Hematopoietic multipotent progenitor cell treated with erythropoietin and hydrocortisone succinate and interleukin-3 and kit ligand, for 15 days (in vitro differentiated cells): Measurements from ENCODE around the gene ALKBH5.

ENCODE experiments used
- DNase-seq: peaks from one replicate; pipeline ENCODE4 v3.0.0-alpha.2; 2015; ENCODE audit warnings: low spot score

The ALKBH5 gene

DNA sequence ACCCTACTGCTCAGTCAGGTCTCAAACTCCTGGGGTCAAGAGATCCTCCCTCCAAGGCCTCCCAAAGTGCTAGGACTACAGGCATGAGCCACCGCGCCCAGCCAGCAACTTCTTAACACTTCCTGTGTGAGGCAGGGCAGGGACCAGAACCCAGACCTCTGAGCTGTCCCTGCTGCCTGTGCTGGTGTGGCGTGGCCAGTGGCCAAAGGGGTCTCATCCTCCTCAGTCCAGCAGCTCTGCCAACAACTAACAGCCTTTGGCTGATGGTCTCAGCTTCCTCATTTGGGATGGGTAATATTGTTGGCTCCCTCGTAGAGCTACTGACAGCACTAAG lies 40.4 kb downstream of the ALKBH5 start:
- no peak for DNase-seq

GRCh38 chr17:18224387-18225120 lies 40.9 kb downstream of the ALKBH5 start:
- no peak for DNase-seq

- peak; percentile 89 for DNase-seq
Measured at GRCh38 chr17:18225121-18225641, 41.6 kb downstream of the ALKBH5 start, which contains the start of gene LLGL1. Gene LLGL1 (plus strand): TSS chr17:18225635. CDS start chr17:18225683, 48 bp downstream.

DNA sequence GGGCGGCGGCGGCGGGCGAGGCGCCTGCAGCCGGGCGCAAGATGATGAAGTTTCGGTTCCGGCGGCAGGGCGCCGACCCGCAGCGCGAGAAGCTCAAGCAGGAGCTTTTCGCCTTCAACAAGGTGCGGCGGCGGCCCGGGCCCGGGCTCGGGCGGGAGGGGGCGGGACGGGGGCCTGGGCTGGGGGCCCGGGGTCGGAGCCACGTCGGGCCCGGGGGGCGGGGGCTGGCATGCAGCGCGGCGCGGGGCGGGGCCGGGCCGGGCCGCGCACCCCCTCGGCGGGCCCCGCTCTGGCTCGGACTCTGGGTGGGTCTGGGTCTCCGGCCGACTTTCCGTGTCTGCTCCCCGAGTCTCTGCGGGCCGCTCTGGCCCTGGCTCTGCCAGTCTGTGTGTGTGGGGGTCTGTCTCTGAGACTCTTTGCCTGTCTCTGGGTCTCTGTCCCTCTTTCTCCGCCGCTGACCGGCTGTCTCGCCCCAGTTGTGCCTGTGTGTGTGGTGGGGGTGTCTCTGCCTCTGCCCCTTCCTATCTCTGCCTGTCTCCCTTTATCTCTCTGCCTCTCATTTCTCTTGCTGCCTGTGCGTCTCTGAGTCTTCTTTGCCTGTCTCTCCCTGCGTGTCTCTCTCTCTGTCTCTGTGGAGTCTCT lies 42.1 kb downstream of the ALKBH5 start:
- DNase-seq = peak; percentile 14

- no peak for DNase-seq
Measured at GRCh38 chr17:18226284-18226945, 42.8 kb downstream of the ALKBH5 start.

DNA sequence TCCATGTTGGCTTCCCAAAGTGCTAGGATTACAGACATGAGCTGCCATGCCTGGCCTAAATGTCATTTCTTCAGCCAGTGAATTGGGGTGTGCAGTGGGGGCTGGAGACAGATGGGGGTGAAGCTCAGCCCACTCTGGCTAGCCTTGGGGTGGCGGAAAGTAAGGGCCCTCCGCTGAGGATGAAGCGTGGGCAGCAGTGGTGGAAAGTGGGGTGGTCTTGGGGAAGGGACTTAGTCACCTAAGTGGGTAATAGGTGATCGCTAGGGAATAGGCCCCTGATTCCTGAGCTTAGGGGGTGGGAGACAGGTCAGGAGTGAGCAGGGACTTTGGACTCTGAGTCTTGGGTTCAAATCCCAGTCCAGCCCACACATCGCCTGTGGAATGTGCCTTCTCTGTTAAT lies 44.0 kb downstream of the ALKBH5 start:
- DNase-seq = no peak

- DNase-seq = no peak
Measured at GRCh38 chr17:18228176-18228682, 44.6 kb downstream of the ALKBH5 start.

DNA sequence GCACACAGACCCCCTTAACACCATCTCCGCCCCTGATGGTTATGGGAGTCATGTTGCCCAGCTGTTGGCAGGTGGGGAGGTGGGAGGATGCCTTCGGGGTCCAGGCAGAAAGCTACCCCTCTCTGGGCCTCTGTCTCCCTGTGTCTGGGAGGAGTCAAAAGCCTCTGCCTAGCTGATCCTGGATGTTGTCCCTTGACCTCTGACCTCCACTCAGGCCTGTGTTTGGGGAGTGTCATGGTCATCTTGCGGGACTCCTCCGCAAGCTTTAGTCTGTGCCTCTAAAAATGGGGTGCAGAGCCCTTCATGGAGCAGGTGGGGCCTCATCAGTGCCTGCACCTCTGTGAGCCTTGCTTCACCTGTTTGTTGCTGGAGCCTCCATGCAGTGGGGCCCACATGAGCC lies 45.6 kb downstream of the ALKBH5 start:
- no peak for DNase-seq

DNA sequence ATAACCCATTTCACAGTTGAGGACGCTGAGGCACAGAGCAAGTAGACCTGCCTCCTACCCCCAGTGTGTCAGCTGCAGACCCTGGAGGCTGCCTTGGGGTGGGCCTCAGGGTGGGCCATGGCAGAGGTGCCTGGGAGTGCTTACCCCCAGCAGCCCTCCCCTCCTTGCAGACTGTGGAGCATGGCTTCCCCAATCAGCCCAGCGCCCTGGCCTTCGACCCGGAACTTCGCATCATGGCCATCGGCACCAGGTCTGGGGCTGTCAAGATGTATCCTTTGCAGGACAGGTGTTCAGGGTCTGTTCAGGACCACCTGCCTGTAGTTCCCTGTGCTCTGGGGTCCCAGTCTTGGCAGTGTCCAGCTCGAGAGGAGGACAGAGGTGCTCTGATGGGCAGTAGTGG lies 46.1 kb downstream of the ALKBH5 start:
- DNase-seq = no peak

- DNase-seq = no peak
Measured at GRCh38 chr17:18230288-18231141, 46.9 kb downstream of the ALKBH5 start.

DNA sequence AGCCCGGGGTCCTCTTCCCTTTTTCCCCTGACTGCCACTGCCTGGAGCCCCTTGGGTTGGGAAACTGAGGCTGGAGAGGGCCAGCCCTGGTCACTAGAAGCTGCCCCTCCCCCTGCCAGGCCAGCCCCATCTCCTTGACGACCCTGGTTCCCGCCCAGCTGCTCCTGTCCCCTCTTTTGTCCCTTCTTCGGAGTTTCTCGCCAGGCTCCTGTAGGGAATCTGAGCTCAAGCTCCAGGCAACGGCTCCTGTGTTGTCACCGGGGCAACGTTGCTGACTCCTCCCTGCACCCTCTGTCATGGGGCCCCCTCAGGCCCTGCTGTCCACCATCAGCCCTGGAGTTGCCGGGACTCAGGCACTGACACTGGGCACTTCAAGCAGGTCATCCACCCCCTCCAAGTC lies 47.5 kb downstream of the ALKBH5 start:
- no peak for DNase-seq

DNA sequence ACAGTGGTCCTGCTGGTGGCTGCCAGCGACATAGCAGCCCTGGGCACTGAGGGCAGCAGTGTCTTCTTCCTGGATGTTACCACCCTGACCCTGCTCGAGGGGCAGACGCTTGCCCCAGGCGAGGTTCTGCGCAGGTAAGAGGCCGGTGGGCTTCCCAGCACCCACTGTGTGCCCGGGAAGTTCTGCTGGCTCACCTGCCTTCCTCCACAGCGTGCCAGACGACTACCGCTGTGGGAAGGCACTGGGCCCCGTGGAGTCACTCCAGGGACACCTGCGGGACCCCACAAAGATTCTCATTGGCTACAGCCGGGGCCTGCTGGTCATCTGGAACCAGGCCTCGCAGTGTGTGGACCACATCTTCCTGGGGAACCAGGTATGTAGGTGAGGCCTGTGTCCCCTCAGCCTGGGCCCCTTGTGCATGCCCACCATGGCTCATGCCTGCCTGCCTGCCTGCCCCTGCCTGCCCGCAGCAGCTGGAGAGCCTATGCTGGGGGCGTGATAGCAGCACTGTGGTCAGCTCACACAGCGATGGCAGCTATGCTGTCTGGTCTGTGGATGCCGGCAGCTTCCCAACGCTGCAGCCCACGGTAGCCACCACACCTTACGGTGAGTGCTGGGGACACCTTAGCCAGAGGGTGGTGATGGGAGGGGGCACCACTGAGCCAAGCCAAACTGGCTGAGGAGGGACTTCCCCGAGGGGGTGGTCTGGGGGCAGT lies 50.3 kb downstream of the ALKBH5 start:
- DNase-seq = no peak

GRCh38 chr17:18234853-18235380 lies 51.3 kb downstream of the ALKBH5 start:
- DNase-seq = no peak

DNA sequence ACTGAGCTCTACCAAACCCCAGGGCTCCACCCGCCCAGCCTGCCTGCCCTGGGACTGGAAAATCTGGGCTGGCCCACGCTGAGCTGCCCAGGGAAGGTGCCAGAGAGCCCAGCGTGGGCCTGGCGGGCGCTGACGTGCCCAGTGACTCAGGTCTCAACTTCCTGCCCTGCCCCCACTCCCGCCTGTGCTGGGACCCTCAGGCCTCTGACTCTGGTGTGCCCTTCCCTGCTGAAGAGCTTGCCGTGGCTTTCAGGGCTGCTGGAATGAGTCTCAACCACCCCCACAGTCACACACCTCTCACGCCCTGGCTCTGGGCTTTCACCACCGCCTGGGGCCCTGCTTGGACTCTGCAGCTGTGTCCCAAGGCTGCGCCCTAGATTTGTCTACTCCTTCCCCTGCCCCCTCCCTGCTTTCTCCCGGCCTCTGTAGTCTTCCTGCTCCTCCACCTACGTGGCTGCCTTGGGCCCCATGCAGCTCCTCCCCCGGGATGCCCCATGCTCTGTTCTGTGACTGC lies 52.2 kb downstream of the ALKBH5 start:
- DNase-seq = no peak

DNA sequence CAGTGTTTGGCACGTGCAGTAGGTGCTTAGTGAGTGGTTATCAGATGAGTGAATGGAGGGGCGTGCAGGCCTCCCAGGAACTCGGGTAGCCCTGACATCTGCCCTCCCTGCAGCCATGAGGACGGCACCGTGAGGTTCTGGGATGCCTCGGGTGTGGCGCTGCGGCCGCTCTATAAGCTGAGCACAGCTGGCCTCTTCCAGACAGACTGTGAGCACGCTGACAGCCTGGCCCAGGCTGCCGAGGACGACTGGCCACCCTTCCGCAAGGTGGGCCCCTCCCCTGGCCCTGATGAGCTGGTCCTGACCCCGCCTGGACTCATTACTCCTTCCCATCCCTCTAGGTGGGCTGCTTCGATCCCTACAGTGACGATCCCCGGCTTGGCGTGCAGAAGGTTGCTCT lies 52.9 kb downstream of the ALKBH5 start:
- DNase-seq = no peak

DNA sequence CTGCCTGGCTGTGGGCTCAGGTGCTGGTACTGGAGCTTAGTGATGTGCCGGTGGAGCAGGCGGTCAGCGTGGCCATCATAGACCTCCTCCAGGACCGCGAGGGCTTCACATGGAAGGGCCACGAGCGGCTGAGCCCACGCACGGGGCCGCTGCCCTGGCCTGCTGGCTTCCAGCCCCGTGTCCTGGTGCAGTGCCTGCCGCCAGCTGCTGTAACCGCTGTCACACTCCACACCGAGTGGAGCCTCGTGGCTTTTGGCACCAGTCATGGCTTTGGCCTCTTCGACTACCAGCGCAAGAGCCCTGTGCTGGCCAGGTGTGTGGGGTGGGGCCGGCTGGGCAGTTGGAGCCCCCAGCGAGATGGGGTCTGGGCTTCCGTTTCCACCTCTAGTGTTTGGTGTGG lies 53.8 kb downstream of the ALKBH5 start:
- DNase-seq = no peak

DNA sequence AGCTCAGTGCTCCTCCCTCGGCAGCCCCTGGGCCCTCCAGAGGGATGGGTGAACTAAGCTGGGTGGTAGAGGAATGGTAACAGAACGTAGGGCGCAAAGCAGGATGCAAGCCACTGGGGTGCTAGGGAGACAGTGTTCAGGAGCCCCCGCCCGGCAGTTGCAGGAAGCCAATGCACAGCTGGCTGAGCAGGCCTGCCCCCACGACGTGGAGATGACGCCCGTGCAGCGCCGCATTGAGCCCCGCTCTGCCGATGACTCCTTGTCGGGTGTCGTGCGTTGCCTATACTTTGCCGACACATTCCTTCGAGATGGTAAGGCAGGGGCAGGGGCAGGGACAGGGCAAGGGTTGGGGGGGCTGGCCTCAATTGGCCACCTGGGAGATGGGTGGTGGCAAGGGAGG lies 54.7 kb downstream of the ALKBH5 start:
- no peak for DNase-seq

- no peak for DNase-seq
Measured at GRCh38 chr17:18240449-18240848, 56.8 kb downstream of the ALKBH5 start.

DNA sequence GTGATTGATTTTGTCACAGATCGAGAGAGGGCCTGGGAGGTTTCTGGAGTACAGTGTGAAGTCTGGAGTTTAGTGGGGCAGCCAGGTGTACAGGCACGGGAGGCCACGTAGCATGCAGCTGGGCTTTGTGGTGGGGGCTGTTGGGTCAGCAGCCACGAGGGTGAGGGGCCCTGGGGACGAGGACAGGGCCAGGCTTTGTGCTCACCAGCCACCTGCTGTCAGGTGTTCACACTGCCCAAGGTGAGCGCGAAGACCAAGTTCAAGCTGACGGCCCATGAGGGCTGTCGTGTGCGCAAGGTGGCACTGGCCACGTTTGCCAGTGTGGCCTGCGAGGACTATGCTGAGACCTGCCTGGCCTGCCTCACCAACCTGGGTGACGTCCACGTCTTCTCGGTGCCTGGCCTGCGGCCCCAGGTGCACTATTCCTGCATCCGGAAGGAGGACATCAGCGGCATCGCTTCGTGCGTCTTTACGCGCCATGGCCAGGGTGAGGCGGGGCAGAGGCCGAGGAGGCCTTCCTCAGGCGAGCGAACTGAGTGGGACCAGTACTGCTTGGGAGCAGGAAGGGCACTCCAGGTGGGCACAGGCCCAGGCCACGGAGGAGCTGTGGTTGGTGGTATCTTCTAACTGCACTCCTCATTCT lies 57.7 kb downstream of the ALKBH5 start:
- DNase-seq = no peak

DNA sequence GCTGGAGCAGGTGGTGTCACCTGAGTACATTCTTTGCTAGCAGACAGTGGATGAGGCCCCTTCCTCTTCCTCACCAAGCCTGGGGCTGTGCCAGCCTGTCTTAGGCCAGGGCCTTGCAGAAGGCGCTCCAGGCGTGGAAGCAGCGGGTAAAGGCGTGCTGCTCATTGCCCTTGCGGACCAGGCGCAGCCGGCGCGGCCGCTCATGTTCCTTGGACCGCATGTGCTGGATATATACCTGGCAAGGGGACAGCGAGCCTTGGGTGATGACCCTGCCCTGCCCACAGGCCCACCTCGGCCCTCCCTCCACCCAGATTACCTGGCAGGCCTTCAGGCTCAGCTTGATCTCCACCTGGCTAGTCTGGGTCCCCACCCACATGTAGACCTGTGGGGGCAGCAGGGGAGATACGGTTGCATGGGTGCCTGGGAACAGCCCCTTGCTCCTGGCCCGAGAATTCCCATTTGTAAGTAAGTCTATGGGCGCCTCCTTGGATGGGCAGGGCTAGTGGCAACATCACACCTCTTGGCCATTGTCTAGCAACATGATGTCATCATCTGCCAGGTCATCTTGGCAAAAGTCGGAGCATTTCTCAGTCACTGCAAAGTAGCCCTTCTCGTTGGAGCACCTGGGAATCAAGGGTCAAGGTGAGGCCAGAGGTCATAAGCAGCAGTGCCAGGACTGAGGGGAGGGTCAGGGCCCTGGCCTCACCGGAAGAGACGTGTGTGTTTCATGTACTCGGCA lies 61.6 kb downstream of the ALKBH5 start:
- no peak for DNase-seq
